ENCODE data around the gene FBXL17.

FBXL17 gene

DNA sequence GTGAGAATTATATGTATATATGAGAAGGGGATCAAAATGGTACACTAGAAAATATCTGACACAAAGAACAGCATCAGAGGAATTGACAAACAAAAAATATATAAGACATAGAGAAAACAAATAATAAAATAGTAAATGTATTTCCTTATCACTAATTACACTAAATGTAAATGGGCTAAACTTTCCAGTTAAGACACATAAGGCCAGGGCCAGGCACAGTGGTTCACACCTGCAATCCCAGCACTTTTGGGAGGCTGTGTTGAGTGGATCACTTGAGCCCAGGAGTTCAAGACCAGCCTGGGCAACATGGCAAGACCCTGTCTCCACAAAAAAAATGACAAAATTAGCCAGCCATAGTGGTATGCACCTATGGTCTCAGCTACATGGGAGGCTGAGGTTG is 8.5 kb downstream of the FBXL17 start:
- DNase-seq (ENCODE audit: low read depth) = no peak

- no peak for DNase-seq (ENCODE audit: low read depth)
Measured at GRCh38 chr5:108372369-108372768, 9.5 kb downstream of the FBXL17 start.

- DNase-seq (ENCODE audit: low read depth) = no peak
Measured at GRCh38 chr5:108371263-108371662, 10.6 kb downstream of the FBXL17 start.

GRCh38 chr5:108369167-108369566 is 12.7 kb downstream of the FBXL17 start:
- DNase-seq (ENCODE audit: low read depth) = no peak

DNA sequence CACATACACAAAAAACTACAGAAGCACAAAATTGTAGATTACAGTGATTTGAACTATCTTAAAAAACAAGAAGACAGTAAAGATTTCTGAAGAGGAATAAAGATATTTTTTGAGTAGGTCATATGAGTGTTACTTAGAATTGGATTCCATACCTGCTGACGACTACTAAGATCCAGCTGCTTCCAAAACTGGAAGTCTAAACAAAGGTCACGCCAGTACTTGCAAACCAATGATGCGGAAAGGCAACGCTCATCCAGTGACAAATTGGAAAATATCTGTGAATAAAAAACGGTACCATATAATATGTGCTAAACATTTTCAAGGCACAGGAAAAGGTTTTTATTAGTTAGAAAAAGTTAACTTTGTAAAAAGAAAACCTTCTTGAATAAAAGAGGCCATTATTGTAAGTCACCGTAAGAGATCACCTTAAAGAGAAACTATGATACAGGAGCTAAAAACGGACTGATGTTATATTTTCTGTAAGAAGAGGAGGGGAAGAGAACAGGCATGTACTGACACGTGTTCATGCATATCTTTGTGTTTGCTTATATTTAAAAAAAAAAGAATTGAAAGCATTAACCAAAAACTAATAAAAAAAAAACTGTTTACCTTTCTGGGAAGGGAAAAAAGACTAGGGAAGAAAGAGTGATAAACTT is 14.1 kb downstream of the FBXL17 start:
- DNase-seq (ENCODE audit: low read depth) = no peak

- DNase-seq (ENCODE audit: low read depth) = no peak
Measured at GRCh38 chr5:108366500-108366899, 15.4 kb downstream of the FBXL17 start.

GRCh38 chr5:108361771-108362170 is 20.1 kb downstream of the FBXL17 start:
- DNase-seq (ENCODE audit: low read depth) = no peak

DNA sequence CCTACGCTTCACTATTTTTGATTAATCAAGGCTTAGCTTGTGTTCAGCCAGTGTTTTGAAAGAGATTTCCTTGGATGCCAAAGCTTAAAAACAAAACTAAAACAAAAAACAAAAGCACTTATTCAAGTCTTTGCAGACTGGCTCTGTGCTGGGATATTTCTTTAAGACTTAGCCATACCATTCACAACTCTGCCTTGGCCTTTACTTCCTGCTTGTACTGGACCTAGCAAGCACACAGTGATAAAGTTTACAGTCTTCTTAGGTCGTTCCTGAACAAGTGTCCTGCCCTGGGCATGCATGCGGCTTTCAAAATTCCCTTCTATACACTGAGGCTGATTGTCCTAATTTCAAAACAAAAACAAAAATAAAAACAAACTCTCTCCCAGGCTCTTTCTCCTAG is 20.7 kb downstream of the FBXL17 start:
- DNase-seq (ENCODE audit: low read depth) = no peak

DNA sequence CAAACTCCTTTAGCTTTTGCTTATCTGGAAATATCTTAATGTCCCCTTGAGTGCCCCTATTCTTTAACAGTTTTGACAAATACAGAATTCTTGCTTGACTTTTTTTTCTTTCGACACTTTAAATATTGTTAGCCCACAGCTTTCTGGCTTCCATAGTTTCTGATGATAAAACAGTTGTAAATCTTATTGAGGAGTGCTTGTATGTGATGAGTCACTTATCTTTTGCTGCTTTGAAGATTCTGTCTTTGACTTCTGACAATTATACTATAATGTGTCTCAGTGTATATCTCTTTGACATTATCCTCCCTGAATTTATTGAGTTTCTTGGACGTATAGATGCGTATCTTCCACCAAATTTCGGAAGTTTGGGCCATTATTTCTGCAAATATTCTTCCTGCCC is 21.6 kb downstream of the FBXL17 start:
- no peak for DNase-seq (ENCODE audit: low read depth)

DNA sequence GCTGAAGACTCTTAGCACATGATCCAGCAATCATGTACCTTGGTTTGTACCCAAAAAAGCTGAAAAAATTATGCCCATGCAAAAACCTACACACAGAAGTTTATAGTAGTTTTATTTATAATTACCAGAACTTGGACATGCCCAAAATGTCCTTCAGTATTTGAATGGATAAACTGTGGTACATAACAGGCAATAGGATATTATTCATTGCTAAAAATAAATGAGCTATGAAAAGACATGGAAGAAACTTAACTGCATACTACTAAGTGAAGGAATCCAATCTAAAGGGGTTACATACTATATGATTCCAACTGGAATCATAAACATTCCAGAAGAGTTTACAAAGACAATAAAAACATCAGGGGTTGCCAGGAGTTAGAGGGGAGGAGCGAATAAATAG is 25.6 kb downstream of the FBXL17 start:
- no peak for DNase-seq (ENCODE audit: low read depth)

GRCh38 chr5:108353087-108353486 is 28.8 kb downstream of the FBXL17 start:
- no peak for DNase-seq (ENCODE audit: low read depth)

DNA sequence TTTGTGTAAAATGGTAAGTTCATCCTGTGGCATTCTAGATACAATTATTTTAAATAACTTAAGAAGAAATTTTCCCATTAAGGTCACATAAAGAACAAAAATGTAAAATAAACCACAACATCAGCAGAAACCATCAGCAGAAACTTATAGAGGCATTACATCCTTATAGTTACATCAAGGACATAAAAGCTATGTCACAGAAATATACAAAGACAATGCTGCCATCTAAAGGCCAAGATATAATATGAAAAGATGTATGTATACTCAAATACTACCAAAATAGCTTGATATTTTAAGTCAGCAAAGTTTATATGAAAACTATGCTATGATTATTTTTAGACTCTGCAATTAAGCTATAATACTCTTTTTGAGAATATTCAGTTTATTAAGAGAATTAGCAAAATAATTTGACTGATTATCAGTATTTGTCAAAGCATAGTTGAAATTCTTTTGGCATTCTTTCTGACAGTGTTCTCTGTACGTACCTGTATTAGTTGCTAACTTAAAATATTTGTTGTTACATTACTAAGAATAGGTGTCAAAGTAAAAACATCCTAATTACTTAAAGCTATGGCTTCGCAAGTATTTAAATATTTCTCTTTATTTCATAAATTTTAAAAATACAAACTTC is 36.2 kb downstream of the FBXL17 start:
- DNase-seq (ENCODE audit: low read depth) = no peak

- DNase-seq (ENCODE audit: low read depth) = no peak
Measured at GRCh38 chr5:108344103-108344822, 37.6 kb downstream of the FBXL17 start.

DNA sequence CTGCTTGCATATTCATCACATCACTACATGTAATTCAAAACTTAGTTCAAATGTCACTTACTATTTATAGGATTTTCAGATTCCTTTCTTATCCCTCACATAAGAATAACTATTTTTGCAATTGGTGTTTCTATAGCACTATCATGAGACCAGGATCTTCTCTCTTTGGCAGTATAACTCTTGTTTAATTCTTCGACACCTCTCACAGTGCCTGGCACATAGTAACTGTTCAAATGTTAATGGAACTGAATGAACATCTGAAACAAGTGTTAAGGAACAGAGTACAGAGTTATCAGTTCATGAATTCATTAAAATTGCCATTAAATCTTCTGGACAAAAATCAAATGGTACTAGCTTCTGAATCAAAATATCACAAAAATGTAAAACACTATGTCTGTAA is 40.0 kb downstream of the FBXL17 start:
- no peak for DNase-seq (ENCODE audit: low read depth)

DNA sequence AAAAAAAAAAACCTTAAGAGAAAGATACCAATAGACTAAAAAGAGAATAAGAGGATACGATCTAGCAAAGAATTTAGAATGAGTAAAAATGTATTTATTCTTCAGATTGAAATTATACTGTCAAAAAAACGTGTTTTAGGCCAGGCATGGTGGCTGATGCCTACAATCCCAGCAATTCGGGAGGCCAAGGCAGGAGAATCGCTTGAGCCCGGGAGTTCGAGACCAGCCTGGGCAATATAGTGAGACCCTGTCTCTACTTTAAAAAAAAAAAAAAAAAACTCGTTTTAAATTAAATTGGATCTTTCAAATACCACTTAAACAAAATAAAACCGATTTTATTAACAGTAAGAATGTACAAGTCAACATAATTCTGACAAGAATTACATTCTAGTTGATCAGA is 41.8 kb downstream of the FBXL17 start:
- DNase-seq (ENCODE audit: low read depth) = no peak

GRCh38 chr5:108339220-108339619 is 42.7 kb downstream of the FBXL17 start:
- no peak for DNase-seq (ENCODE audit: low read depth)

GRCh38 chr5:108334225-108334624 is 47.7 kb downstream of the FBXL17 start:
- no peak for DNase-seq (ENCODE audit: low read depth)

- DNase-seq (ENCODE audit: low read depth) = no peak
Measured at GRCh38 chr5:108326982-108327381, 54.9 kb downstream of the FBXL17 start.

- DNase-seq (ENCODE audit: low read depth) = no peak
Measured at GRCh38 chr5:108324886-108325285, 57.0 kb downstream of the FBXL17 start.

DNA sequence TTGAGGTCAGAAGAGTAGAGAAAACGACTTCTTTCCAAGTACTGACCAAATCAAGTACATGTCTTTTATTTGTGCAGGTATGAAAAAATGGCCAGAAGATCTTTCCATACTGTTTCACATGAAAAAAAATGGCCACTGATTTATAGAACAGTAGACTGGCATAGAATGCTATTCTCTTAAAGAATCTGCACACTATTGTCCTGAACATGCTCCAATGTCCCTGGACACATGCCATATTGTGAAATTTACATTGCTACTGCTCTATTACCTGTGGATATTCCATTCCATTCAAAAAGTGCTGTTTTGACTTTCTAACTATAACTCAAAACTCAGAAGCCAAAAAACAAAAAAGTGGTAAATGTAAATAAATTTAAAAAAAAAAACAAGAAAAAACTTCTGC is 60.6 kb downstream of the FBXL17 start:
- no peak for DNase-seq (ENCODE audit: low read depth)

GRCh38 chr5:108320231-108320630 is 61.7 kb downstream of the FBXL17 start:
- no peak for DNase-seq (ENCODE audit: low read depth)

DNA sequence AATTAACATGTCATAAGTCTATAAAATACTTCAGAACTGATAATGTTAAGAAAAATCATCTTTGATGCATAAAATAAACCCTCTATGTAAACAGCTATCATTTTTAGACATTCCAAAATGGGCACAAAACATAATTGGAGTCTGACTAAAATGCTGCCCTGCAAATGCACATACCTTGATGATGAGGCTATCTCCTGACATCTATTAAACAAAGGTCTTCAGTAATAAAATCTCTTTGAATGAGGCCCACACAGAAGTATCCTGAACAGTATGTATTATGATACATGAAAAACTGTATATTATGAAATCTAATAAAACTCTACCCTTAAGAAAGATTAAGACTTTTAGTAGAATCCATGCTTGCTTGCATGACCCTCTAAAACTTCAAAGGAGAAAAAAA is 66.1 kb downstream of the FBXL17 start:
- DNase-seq (ENCODE audit: low read depth) = no peak

DNA sequence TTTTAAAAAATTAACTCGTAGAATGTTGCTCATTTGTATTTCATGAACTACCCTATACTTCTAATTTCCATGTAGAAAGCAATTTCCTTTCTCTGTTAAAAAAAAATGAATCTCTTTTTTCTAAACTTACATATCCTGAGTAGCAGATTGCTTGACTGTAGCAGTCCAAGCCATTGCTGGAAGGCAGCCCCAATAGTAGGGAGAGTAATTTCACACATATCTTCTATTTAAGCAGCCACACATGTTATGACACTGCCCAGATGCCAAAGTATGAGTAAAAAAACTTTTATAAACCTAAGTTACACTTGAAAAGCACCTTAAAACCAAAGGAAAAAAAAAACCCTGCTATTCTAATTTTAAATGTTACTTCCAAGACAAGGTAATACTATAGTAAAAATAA is 69.6 kb downstream of the FBXL17 start:
- DNase-seq (ENCODE audit: low read depth) = no peak

DNA sequence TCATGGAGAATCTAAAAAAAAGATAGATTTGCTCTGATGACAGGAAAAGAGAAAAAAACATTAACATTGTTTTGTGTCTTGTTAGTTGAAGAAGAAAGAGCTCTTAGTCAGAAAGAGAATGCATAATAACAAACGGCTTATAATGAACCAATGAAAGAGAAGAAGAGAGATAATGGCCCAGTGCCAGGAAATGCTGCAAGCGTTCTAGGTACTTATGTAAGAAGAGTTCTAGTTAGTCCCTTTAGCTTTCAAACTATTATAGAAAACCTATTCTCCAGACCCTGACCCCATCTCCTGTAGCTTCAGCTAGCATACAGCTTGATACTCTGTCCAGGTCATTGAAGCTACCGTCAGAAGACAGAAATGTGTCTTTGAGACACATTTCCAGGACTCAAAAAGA is 70.2 kb downstream of the FBXL17 start:
- no peak for DNase-seq (ENCODE audit: low read depth)
